Metanephros (tissue), 2 donors: ENCODE data around the gene DYNLRB1. TPM values are rescaled to one million over a fixed set of nuclear protein-coding genes. Genes with fewer than 3 reads are reported as not detected.

Source experiments
- small RNA-seq: library from RNA; depleted of rRNA; stranded (forward); fragments of <200 nt; gene quantifications from one replicate; pipeline ENCODE3, GENCODE V24; 2014; ENCODE audit warnings: low replicate concordance
- total RNA-seq: library from RNA; depleted of rRNA; stranded (reverse); fragments of >200 nt; gene quantifications from one replicate; pipeline ENCODE4 v1.2.3, GENCODE V29; 2014

The DYNLRB1 gene
- 72.3 TPM for total RNA-seq

GRCh38 chr20:34516247-34517113, at the start of gene DYNLRB1:
Gene DYNLRB1 (plus strand): TSS chr20:34516422. CDS start chr20:34516459, 37 bp downstream.

GRCh38 chr20:34558320-34559218, 42.3 kb downstream of the DYNLRB1 start, which contains the start of gene MAP1LC3A:
Gene MAP1LC3A (plus strand): TSS chr20:34558718. CDS start chr20:34558869, 151 bp downstream.

Small RNA genes lying within 50 kb of the gene (small RNA-seq; reads per million reads assigned to genes)
- not detected for gene RF00019

Other genes with a start within 250 kb of the DYNLRB1 start
- 93.0 TPM for gene AHCY, start 213.1 kb upstream of the DYNLRB1 start, total RNA-seq
- 50.3 TPM for gene ITCH, start 153.1 kb upstream of the DYNLRB1 start, total RNA-seq
- gene MAP1LC3A, start 42.3 kb downstream of the DYNLRB1 start, total RNA-seq, result 42.6 TPM
- 13.8 TPM for gene PIGU, start 160.7 kb downstream of the DYNLRB1 start, total RNA-seq
- gene TP53INP2, start 187.9 kb downstream of the DYNLRB1 start, total RNA-seq, result 6.4 TPM